NB4 (cell line): ENCODE data around the gene GRPEL1.
A peak's percentile ranks its signal among the peaks of the same experiment; 100 is the strongest.
"Not testable (repeated sequence)": the region's sequence is repeated elsewhere in the genome, so short reads cannot be mapped to it uniquely, and the experiment has no call there.

Experiments used
- DNase-seq: peaks from one replicate; pipeline ENCODE4 v3.0.0; 2010; ENCODE audit warnings: low read depth
- H3K4me3 ChIP-seq: one replicate; pipeline ENCODE4 v1.5.1; 2011; ENCODE audit warnings: mild to moderate bottlenecking, low read depth, low read length, moderate library complexity
- CTCF ChIP-seq: IDR thresholded peaks from one replicate; pipeline ENCODE4 v1.5.1; 2012; ENCODE audit warnings: low read depth, low read length
- MAX ChIP-seq: IDR thresholded peaks from 2 replicates; pipeline ENCODE4 v1.6.1; 2011; ENCODE audit warnings: low read depth, low read length
- MYC ChIP-seq: IDR thresholded peaks from 2 replicates; pipeline ENCODE4 v1.6.1; 2011; ENCODE audit warnings: low read depth, low read length
- POLR2A ChIP-seq: IDR thresholded peaks from 2 replicates; pipeline ENCODE4 v1.6.1; 2011; ENCODE audit warnings: mild to moderate bottlenecking; ENCODE audit not compliant: insufficient read length; ENCODE audit errors: extremely low read depth

GRPEL1 gene

GRCh38 chr4:7104366-7105031 lies 36.6 kb upstream of the GRPEL1 start:
- no peak overlapping the region for H3K4me3 ChIP-seq
- no peak for TF ChIP-seq MAX
- no peak for TF ChIP-seq POLR2A
- no peak for TF ChIP-seq CTCF
- TF ChIP-seq MYC = no peak
- no peak for DNase-seq

GRCh38 chr4:7103607-7104365 lies 35.9 kb upstream of the GRPEL1 start:
- TF ChIP-seq MYC (no peak), MAX (no peak), POLR2A (no peak), CTCF (no peak)
- no peak for DNase-seq
- H3K4me3 ChIP-seq = no peak overlapping the region

GRCh38 chr4:7103031-7103606 lies 35.3 kb upstream of the GRPEL1 start:
- peak; percentile 61 for TF ChIP-seq POLR2A
- TF ChIP-seq CTCF = no peak
- TF ChIP-seq MYC = no peak
- no peak for TF ChIP-seq MAX
- DNase-seq = peak; percentile 87
- H3K4me3 ChIP-seq = peak overlapping the region; percentile 77

GRCh38 chr4:7102516-7102909 lies 34.6 kb upstream of the GRPEL1 start:
- DNase-seq = not testable (repeated sequence)
- H3K4me3 ChIP-seq = peak overlapping the region; percentile 77

GRCh38 chr4:7101692-7102515 lies 34.0 kb upstream of the GRPEL1 start:
- no peak overlapping the region for H3K4me3 ChIP-seq
- TF ChIP-seq POLR2A (no peak), MYC (peak; percentile 45; the same call in 1 of the 2 replicates), MAX (no peak), CTCF (peak; percentile 96)
- DNase-seq = peak; percentile 89
